NCI-H345 treated with DMSO at 0.1 percent for 48 hours (cell line): Measurements from ENCODE around the gene NFE2L1.
"Not testable (repeated sequence)": the region's sequence is repeated elsewhere in the genome, so short reads cannot be mapped to it uniquely, and the experiment has no call there.

Experiments used
- DNase-seq: peaks from one replicate; lab custom pipeline; 2025; ENCODE audit not compliant: unreplicated experiment; lab: John Stamatoyannopoulos, UW

NFE2L1 gene, protein sequence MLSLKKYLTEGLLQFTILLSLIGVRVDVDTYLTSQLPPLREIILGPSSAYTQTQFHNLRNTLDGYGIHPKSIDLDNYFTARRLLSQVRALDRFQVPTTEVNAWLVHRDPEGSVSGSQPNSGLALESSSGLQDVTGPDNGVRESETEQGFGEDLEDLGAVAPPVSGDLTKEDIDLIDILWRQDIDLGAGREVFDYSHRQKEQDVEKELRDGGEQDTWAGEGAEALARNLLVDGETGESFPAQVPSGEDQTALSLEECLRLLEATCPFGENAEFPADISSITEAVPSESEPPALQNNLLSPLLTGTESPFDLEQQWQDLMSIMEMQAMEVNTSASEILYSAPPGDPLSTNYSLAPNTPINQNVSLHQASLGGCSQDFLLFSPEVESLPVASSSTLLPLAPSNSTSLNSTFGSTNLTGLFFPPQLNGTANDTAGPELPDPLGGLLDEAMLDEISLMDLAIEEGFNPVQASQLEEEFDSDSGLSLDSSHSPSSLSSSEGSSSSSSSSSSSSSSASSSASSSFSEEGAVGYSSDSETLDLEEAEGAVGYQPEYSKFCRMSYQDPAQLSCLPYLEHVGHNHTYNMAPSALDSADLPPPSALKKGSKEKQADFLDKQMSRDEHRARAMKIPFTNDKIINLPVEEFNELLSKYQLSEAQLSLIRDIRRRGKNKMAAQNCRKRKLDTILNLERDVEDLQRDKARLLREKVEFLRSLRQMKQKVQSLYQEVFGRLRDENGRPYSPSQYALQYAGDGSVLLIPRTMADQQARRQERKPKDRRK

GRCh38 chr17:48047741-48048383, at the start of gene NFE2L1:
Gene NFE2L1, plus strand, starts transcription at chr17:48048359. Its CDS starts 2,760 bp downstream, at chr17:48051119.
- DNase-seq, result peak; percentile 98

DNA sequence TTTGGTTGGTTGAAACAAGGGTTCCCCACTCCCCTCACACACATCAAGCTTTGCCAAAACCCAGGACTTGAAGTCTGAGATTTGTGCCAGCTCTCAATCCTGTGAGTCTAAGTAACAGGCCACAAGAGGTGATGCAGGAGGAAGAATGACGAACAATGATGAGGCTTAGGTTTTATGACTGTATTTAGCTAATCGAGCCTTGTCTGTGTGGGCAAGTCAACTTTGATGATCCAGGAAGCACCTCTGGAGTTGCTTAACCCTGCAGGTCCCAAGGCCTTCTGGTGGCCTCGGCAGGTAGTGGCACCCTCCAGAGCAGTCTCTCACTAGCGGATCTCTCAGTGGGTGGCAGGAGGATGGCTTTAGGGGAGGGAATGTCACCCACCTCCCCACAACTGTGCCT, 48.6 kb upstream of the NFE2L1 start:
- no peak for DNase-seq

GRCh38 chr17:48001197-48001596, 47.0 kb upstream of the NFE2L1 start:
- no peak for DNase-seq

GRCh38 chr17:48001657-48002056, 46.5 kb upstream of the NFE2L1 start:
- not testable (repeated sequence) for DNase-seq

- peak; percentile 43 for DNase-seq
Observed at GRCh38 chr17:48002266-48002915, 45.8 kb upstream of the NFE2L1 start.

DNA sequence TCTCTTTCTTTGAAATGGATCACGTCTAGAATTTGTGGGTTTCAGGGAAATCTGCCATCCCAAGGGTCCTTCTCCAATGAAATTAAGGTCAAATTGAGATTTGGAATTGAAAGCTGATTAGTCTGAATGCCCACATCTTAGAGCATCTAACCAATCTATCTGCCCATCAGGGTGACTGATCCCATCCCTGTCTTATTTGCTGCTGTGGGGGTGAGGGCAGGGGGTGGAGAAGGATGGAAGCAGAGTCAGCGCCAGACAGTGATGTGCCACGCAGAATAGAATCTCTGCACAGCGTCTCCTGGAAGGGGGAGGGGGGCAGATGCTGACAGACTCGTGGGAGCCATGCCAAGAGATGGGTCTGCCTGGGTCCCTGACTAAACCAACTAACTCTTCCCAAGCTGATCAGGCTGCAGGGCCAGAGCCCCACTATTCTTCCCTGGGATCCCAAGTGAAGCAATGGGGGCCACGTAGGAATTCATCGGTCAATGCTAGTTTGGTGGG, 45.2 kb upstream of the NFE2L1 start:
- no peak for DNase-seq

- peak; percentile 69 for DNase-seq
Observed at GRCh38 chr17:48003417-48004151, 44.6 kb upstream of the NFE2L1 start.

GRCh38 chr17:48004983-48005382, 43.2 kb upstream of the NFE2L1 start:
- DNase-seq, result no peak

- no peak for DNase-seq
Observed at GRCh38 chr17:48006936-48007709, 41.0 kb upstream of the NFE2L1 start.

DNA sequence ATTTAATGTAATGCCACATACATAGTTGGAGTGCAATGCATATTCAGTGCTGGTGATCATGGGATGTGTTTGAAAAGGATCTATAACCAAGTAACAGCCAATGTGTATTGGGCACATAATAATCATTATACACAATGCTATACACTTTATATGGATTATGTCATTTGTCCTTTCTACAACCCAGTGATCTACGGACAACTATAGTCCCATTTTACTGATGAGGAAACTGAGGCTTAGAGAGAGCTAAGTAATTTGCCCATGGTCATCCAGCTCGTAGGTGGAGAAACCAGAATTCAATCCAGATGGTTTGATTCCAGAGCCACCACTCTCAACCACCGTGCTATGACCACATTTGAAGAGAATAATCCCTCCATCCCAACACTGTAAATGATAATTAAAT, 38.0 kb upstream of the NFE2L1 start:
- DNase-seq, result no peak

DNA sequence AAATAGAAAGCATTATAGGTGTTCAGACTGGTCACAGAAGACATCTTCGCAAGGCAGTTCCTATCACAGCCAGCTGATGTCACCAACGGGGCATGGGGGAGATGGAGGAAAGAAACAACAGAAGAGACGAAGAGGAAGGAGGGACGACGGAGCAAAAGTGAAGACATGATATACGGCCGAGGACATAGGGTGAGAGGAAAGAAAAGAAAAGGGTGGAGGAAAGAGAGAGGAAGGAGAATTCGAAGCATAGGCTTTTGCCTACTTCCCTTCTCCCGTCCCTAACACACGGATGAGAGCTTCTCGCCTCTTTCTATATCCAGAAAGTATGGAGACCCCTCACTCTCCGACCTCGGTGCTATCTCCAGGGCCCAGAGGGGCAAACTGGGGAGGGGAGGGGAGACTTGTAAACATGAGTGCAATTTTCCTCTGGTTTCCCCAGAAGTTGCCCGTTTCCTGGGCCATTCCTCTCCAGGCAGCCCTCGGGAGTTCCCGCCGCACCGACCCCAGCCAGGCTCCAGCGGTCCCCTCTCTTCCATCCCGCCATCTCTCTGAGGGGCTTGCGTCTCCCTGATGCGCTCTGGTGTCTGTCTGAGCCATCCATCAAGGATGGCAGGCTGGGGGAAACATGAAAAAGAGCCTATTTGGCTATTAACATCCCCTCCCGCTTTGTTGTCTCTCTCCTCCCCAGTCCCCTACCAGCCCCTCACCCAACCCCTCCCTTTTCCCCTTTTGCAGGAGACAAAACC, 36.6 kb upstream of the NFE2L1 start:
- peak; percentile 66 for DNase-seq

GRCh38 chr17:48012151-48012520, 36.0 kb upstream of the NFE2L1 start:
- DNase-seq, result peak; percentile 80

- no peak for DNase-seq
Observed at GRCh38 chr17:48012654-48013053, 35.5 kb upstream of the NFE2L1 start.

DNA sequence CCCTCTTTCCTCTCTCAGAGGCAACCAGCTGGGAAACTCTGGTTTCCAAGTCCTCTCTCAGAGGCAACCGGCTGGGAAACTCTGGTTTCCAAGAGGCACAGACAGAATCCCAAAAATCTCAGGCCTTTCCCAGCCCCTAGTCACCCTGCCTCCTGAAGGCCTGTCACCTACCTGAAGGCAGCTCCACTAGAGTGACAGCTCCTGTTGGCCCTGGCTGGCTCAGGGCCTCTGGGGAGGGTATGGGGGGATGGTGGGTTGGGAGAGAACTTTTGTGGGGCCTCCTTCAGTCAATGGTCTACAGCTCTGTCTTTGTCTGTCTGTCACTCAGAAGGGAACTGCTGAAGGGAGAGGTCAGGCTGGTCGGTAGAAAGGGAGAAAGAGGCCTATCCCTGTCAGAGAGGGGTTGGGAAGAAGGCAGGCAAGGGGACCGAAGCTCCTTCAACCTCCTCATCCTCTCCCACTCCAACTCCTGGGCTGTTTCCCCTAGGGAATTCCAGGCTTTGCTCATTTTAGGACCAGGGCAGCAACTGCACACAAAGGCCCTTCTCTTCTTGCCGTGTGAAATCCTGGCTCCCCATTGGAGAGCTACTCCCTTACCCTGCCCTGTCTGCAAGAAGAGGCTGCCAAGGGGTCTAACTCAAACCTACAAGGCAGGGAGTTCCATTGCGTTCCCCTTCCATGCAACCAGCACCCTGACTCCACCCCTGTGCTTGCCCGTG, 34.1 kb upstream of the NFE2L1 start:
- DNase-seq, result no peak

DNA sequence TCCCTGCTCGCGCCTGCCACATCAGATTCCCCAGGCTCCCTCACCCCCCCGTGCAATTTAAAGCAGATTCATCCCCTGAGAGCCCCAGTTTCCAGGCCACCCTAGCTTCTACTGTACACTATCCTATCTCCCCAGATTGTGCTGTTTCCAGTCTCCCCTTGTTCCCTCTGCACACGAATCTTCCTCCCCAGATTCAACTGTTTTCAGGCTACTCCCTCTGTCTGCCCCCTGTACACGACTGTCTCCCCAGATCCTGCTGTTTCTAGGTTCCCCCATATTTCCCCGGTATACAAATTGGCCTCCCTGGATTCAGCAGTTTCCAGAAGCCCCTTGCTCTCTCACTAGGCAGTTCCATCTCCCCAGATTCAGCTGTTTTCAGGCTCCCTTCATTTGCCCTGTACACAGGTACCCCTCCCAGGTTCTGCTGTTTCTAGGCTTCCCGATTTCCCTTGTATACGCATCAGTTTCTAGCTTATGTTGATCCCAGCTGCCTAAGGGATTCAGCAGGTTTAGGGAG, 33.5 kb upstream of the NFE2L1 start:
- DNase-seq, result no peak

DNA sequence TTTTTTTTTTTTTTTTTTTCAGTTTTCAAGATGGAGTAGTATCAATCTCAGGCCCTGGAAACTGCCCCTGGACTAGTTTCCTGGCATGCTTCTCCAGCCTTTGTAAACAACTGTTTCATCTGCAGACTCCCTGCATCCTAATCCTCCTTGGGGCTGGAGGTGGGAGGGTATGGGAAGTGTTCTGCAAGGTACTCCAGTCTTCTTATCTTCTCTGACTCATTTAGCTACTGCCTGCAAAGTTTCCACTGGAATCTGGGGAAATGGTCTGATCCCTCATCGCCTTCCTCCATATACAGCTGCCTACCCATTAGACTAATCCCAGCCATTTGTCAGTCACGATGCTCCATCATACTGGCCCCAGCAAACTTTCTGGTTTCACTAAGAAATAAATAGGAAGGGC, 32.0 kb upstream of the NFE2L1 start:
- DNase-seq, result no peak

DNA sequence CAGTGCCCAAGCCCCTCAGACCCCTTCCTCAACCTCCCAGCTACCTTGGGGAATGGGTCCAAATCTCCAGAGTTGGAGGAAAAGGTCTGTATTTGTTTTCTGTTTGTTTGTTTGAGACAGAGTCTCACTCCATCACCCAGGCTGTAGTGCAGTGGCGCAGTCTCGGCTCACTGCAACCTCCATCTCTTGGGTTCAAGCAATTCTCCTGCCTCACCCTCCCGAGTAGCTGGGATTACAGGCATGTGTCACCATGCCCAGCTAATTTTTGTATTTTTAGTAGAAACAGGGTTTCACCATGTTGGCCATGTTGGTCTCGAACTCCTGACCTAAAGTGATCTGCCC, 30.4 kb upstream of the NFE2L1 start:
- DNase-seq, result not testable (repeated sequence)

GRCh38 chr17:48021934-48022333, 26.2 kb upstream of the NFE2L1 start:
- DNase-seq, result no peak
